SK-N-SH treated with all-trans-retinoic acid at 6 μM for 48 hours (cell line): Measurements from ENCODE around the gene DPP6.

Experiments
- ARNTL ChIP-seq: fragments of 450-650 bp; formaldehyde crosslinking; IDR thresholded peaks from 2 replicates; pipeline ENCODE4 v1.5.0; 2020; ENCODE audit warnings: low read depth, mild to moderate bottlenecking, moderate library complexity, borderline replicate concordance
- PATZ1 ChIP-seq: fragments of 250-450 bp; sonication (Bioruptor Pico); IDR thresholded peaks from 2 replicates; pipeline ENCODE4 v1.8.0; 2020; ENCODE audit warnings: mild to moderate bottlenecking, moderate library complexity, borderline replicate concordance
- TCF4 ChIP-seq: fragments of 250-450 bp; sonication (Bioruptor Pico); IDR thresholded peaks from 2 replicates; pipeline ENCODE4 v1.8.0; 2021; ENCODE audit warnings: mild to moderate bottlenecking, moderate library complexity, borderline replicate concordance
- TOX ChIP-seq: fragments of 250-450 bp; sonication (Bioruptor Pico); IDR thresholded peaks from 2 replicates; pipeline ENCODE4 v1.8.0; 2021; ENCODE audit warnings: mild to moderate bottlenecking, moderate library complexity, borderline replicate concordance
- ZFP3 ChIP-seq: fragments of 250-450 bp; sonication (Bioruptor Pico); IDR thresholded peaks from 2 replicates; pipeline ENCODE4 v1.5.0; 2020; ENCODE audit warnings: mild to moderate bottlenecking, moderate library complexity

GRCh38 chr7:154546946-154547587 is 494.9 kb downstream of the DPP6 start:
- TF ChIP-seq ZFP3 (no peak), TCF4 (CRISPR knock-in tag) (no peak), PATZ1 (CRISPR knock-in tag) (no peak), ARNTL (CRISPR knock-in tag) (no peak), TOX (no peak)
